ENCODE measurements around the gene CHIC2.

The CHIC2 gene

GRCh38 chr4:54076673-54077072 lies 12.3 kb upstream of the CHIC2 start:
- Histone ChIP-seq H2AFZ (ENCODE audit: low read length) (no peak overlapping the region), H3K4me3 (ENCODE audit: low read depth, low read length, poor library complexity, severe bottlenecking) (no peak overlapping the region), H3K9me2 (ENCODE audit: low read depth, low read length) (no peaks in the 10 kb centered on the region), H3K9ac (ENCODE audit: low read length) (no peak overlapping the region), H3K27me3 (ENCODE audit: insufficient read depth, low read length) (no peaks in the 10 kb centered on the region), H3K4me1 (ENCODE audit: insufficient read depth, low read length, severe bottlenecking) (no peaks in the 10 kb centered on the region), H4K20me1 (ENCODE audit: insufficient read depth, low read length) (no peaks in the 10 kb centered on the region), H3K36me3 (ENCODE audit: insufficient read depth, low read length) (no peaks in the 10 kb centered on the region), H3K4me2 (ENCODE audit: low read length) (no peak overlapping the region), H3F3A (ENCODE audit: insufficient read depth, low read length) (no peaks in the 10 kb centered on the region), H3K9me3 (ENCODE audit: low read length) (no peaks in the 10 kb centered on the region), H3K27ac (ENCODE audit: low read depth, low read length, poor library complexity, severe bottlenecking) (no peak overlapping the region), H3K79me2 (ENCODE audit: insufficient read depth, low read length) (no peaks in the 10 kb centered on the region)
- TF ChIP-seq EZH2 (IDR thresholded peaks at IDR 0.05; ENCODE audit: borderline replicate concordance, low read length), result no peak
- TF ChIP-seq, protein P1, sequence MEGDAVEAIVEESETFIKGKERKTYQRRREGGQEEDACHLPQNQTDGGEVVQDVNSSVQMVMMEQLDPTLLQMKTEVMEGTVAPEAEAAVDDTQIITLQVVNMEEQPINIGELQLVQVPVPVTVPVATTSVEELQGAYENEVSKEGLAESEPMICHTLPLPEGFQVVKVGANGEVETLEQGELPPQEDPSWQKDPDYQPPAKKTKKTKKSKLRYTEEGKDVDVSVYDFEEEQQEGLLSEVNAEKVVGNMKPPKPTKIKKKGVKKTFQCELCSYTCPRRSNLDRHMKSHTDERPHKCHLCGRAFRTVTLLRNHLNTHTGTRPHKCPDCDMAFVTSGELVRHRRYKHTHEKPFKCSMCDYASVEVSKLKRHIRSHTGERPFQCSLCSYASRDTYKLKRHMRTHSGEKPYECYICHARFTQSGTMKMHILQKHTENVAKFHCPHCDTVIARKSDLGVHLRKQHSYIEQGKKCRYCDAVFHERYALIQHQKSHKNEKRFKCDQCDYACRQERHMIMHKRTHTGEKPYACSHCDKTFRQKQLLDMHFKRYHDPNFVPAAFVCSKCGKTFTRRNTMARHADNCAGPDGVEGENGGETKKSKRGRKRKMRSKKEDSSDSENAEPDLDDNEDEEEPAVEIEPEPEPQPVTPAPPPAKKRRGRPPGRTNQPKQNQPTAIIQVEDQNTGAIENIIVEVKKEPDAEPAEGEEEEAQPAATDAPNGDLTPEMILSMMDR (IDR thresholded peaks at IDR 0.05; ENCODE audit: low read length), result no peak

DNA sequence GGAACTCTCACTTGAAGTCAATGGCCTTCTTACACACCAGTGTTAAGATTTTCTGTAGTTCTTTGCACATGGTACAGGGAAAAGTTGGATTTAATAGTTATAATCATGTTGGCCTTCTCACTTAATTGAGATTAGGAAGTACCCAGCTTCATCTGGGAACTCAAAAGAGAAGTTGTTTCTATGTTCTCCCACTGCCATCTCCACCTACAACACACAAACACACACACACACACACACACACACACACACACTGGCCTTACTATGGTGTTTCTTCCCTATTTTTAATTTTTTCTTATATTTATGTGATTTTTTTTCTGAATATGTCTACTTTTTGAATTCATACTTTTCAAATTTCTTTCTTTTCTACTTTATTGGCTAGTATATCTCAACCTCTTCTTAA lies 10.0 kb upstream of the CHIC2 start:
- H2AFZ ChIP-seq (ENCODE audit: low read length), result no peak overlapping the region
- H3K9me3 ChIP-seq (ENCODE audit: low read length), result no peaks in the 10 kb centered on the region
- H3K27me3 ChIP-seq (ENCODE audit: insufficient read depth, low read length), result no peaks in the 10 kb centered on the region
- no peak overlapping the region for H3K4me3 ChIP-seq (ENCODE audit: low read depth, low read length, poor library complexity, severe bottlenecking)
- H3K9ac ChIP-seq (ENCODE audit: low read length), result no peak overlapping the region
- H4K20me1 ChIP-seq (ENCODE audit: insufficient read depth, low read length), result no peaks in the 10 kb centered on the region
- H3K27ac ChIP-seq (ENCODE audit: low read depth, low read length, poor library complexity, severe bottlenecking), result no peak overlapping the region
- TF ChIP-seq EZH2 (IDR thresholded peaks at IDR 0.05; ENCODE audit: borderline replicate concordance, low read length), result no peak
- TF ChIP-seq, protein P1 (IDR thresholded peaks at IDR 0.05; ENCODE audit: low read length), result no peak
- H3F3A ChIP-seq (ENCODE audit: insufficient read depth, low read length), result no peaks in the 10 kb centered on the region
- H3K4me2 ChIP-seq (ENCODE audit: low read length), result no peak overlapping the region
- H3K36me3 ChIP-seq (ENCODE audit: insufficient read depth, low read length), result no peaks in the 10 kb centered on the region
- H3K79me2 ChIP-seq (ENCODE audit: insufficient read depth, low read length), result no peaks in the 10 kb centered on the region
- no peaks in the 10 kb centered on the region for H3K4me1 ChIP-seq (ENCODE audit: insufficient read depth, low read length, severe bottlenecking)
- no peaks in the 10 kb centered on the region for H3K9me2 ChIP-seq (ENCODE audit: low read depth, low read length)

DNA sequence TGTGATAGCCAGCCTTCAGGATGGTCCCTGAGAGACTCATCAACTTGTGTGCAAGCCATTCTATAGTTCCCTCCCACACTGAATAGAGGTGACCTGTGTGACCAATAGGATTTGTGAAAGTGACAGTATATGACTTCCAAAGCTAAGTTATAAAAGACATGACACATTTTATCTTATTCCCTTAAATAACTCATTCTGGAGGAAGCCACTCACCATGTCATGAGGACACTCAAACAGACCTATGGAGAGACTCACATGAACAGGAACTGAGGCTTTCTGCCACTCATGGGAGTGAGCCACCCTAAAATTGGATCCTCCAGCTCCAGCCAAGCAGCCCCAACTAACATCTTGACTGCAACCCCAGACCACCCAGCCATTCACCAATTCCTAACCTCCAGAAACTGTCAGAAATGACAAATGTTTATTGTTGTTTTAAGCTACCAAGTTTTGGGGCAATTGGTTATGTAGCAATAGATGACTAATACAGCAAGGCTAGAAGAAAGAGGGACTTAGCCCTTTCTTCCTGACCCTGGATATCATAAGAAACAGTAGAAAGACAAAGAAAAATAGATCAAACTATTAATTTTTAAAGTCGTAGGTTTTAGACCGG lies 9.0 kb upstream of the CHIC2 start:
- TF ChIP-seq, protein P1 (IDR thresholded peaks at IDR 0.05; ENCODE audit: low read length), result no peak
- TF ChIP-seq EZH2 (IDR thresholded peaks at IDR 0.05; ENCODE audit: borderline replicate concordance, low read length), result no peak
- no peaks in the 10 kb centered on the region for H3K79me2 ChIP-seq (ENCODE audit: insufficient read depth, low read length)
- H3K27me3 ChIP-seq (ENCODE audit: insufficient read depth, low read length), result no peaks in the 10 kb centered on the region
- no peaks in the 10 kb centered on the region for H4K20me1 ChIP-seq (ENCODE audit: insufficient read depth, low read length)
- no peaks in the 10 kb centered on the region for H3K36me3 ChIP-seq (ENCODE audit: insufficient read depth, low read length)
- no peaks in the 10 kb centered on the region for H3K9me3 ChIP-seq (ENCODE audit: low read length)
- H3K4me3 ChIP-seq (ENCODE audit: low read depth, low read length, poor library complexity, severe bottlenecking), result no peak overlapping the region
- H2AFZ ChIP-seq (ENCODE audit: low read length), result no peak overlapping the region
- H3K4me2 ChIP-seq (ENCODE audit: low read length), result no peak overlapping the region
- H3F3A ChIP-seq (ENCODE audit: insufficient read depth, low read length), result no peaks in the 10 kb centered on the region
- H3K4me1 ChIP-seq (ENCODE audit: insufficient read depth, low read length, severe bottlenecking), result no peaks in the 10 kb centered on the region
- H3K9ac ChIP-seq (ENCODE audit: low read length), result no peak overlapping the region
- H3K27ac ChIP-seq (ENCODE audit: low read depth, low read length, poor library complexity, severe bottlenecking), result no peak overlapping the region
- no peaks in the 10 kb centered on the region for H3K9me2 ChIP-seq (ENCODE audit: low read depth, low read length)
